ENCODE results near the gene UFC1.

The UFC1 gene

GRCh38 chr1:161175771-161176453 is 22.1 kb downstream of the UFC1 start:
- no peak for TF ChIP-seq CTCF (IDR thresholded peaks at IDR 0.05; ENCODE audit: low read depth, low read length)
- DNase-seq, result no peak
- no peaks in the 10 kb centered on the region for H3K9me3 ChIP-seq
- H3K4me1 ChIP-seq, result no peaks in the 10 kb centered on the region; the same call in 1 of the 2 replicates
- peaks cover 42% of the 10 kb centered on the region for H3K36me3 ChIP-seq
- H3K4me3 ChIP-seq (ENCODE audit: low read depth, low read length), result peak overlapping the region; percentile 81
- no peaks in the 10 kb centered on the region for H3K27me3 ChIP-seq

- peaks cover 35% of the 10 kb centered on the region for H3K36me3 ChIP-seq
- H3K4me3 ChIP-seq (ENCODE audit: low read depth, low read length), result peak overlapping the region; percentile 81
- H3K9me3 ChIP-seq, result no peaks in the 10 kb centered on the region
- H3K4me1 ChIP-seq, result no peaks in the 10 kb centered on the region; the same call in 1 of the 2 replicates
- no peak for DNase-seq
- no peak for TF ChIP-seq CTCF (IDR thresholded peaks at IDR 0.05; ENCODE audit: low read depth, low read length)
- no peaks in the 10 kb centered on the region for H3K27me3 ChIP-seq
These were observed 22.8 kb downstream of the UFC1 start for GRCh38 chr1:161176468-161177111.

- peak; percentile 95 for DNase-seq
- H3K4me3 ChIP-seq (ENCODE audit: low read depth, low read length), result peak within 1 kb of the TSS; percentile 81
- no peaks in the 10 kb centered on the region for H3K27me3 ChIP-seq
- peak; percentile 57 for TF ChIP-seq CTCF (IDR thresholded peaks at IDR 0.05; ENCODE audit: low read depth, low read length)
- H3K4me1 ChIP-seq, result no peaks in the 10 kb centered on the region; the same call in 1 of the 2 replicates
- H3K36me3 ChIP-seq, result peaks cover 28% of the 10 kb centered on the region
- no peaks in the 10 kb centered on the region for H3K9me3 ChIP-seq
These were observed 23.5 kb downstream of the UFC1 start, which contains the start of gene B4GALT3 for GRCh38 chr1:161177112-161177935. Gene B4GALT3 (minus strand): TSS chr1:161177507. CDS start chr1:161176060, 1,447 bp downstream.

- Histone ChIP-seq H3K27me3 (no peaks in the 10 kb centered on the region), H3K36me3 (peaks cover 24% of the 10 kb centered on the region), H3K4me3 (ENCODE audit: low read depth, low read length) (peak overlapping the region; percentile 81), H3K9me3 (no peaks in the 10 kb centered on the region), H3K4me1 (no peaks in the 10 kb centered on the region; the same call in 1 of the 2 replicates)
- DNase-seq, result no peak
- TF ChIP-seq CTCF (IDR thresholded peaks at IDR 0.05; ENCODE audit: low read depth, low read length), result no peak
These were observed 24.1 kb downstream of the UFC1 start for GRCh38 chr1:161177936-161178244.

GRCh38 chr1:161179698-161180097 is 25.9 kb downstream of the UFC1 start:
- H3K36me3 ChIP-seq, result peaks cover 9% of the 10 kb centered on the region
- no peaks in the 10 kb centered on the region; the same call in 1 of the 2 replicates for H3K4me1 ChIP-seq
- no peak for DNase-seq
- no peaks in the 10 kb centered on the region for H3K9me3 ChIP-seq
- H3K4me3 ChIP-seq (ENCODE audit: low read depth, low read length), result no peak overlapping the region
- no peaks in the 10 kb centered on the region for H3K27me3 ChIP-seq
- TF ChIP-seq CTCF (IDR thresholded peaks at IDR 0.05; ENCODE audit: low read depth, low read length), result no peak
